K562 (cell line): ENCODE measurements around the gene CFAP58. TPM values are rescaled to one million over a fixed set of nuclear protein-coding genes. Genes with fewer than 3 reads are reported as not detected.

ENCODE experiments used
- ATAC-seq: fragments of 200-7000 bp; cut with Tn5 transposase; 3 replicates; pipeline ENCODE4 v1.9.1; 2020; ENCODE audit warnings: moderate library complexity
- BruUV-seq: library from RNA; stranded (reverse); fragments of 400-500 nt; replicated peaks from 2 replicates; lab custom pipeline; 2021; lab: Mats Ljungman, UMichigan
- CTCF ChIA-PET: fragments of 300-600 bp; formaldehyde crosslinking; extraction: SDS; loops from one replicate; lab custom pipeline; 2021; ENCODE audit warnings: low intra/inter-chr PET ratio; lab: Yijun Ruan, JAX
- POLR2A ChIA-PET: fragments of 300-600, 350-650 bp; sonication (Branson Sonifier 250); formaldehyde crosslinking; extraction: SDS; loops from one replicate; lab custom pipeline; 2021; ENCODE audit warnings: antibody characterized with exemption, inconsistent platforms; lab: Yijun Ruan, JAX
- DNase-seq, 4 experiments: peaks; one replicate each; pipeline versions ENCODE4 v3.0.0 to v3.0.0-alpha.2; 2011 to 2018; ENCODE audit warnings: low spot score in 3 of 4, mixed read lengths in 3 of 4; ENCODE audit errors: extremely low read depth in 1 of 4
- FAIRE-seq: peaks from 2 replicates; lab custom pipeline; 2011; peaks lifted over from hg19 to GRCh38; lab: Jason Lieb, UNC
- H2AFZ ChIP-seq: 2 replicates; pipeline ENCODE4 v1.6.0; 2011; ENCODE audit warnings: low read depth, low read length, control low read depth, inconsistent platforms
- H3K27ac ChIP-seq: fragments of 200-600 bp; 3 replicates; pipeline ENCODE4 v1.8.0; 2011; ENCODE audit warnings: low read depth, mild to moderate bottlenecking, control low read depth, inconsistent platforms, low read length, moderate library complexity, mixed read lengths; ENCODE audit errors: extremely low read depth
- H3K27me3 ChIP-seq, 2 experiments: fragments of 300-600 bp in 1 of 2; 2 replicates in 1 of 2; 3 replicates in 1 of 2; pipeline versions ENCODE4 v1.6.0 to v1.8.0; 2011; ENCODE audit warnings: inconsistent platforms in 2 of 2, low read length in 2 of 2, mild to moderate bottlenecking in 1 of 2, mixed read lengths in 1 of 2, moderate library complexity in 1 of 2; ENCODE audit not compliant: control insufficient read depth in 2 of 2, insufficient read depth in 2 of 2
- H3K36me3 ChIP-seq: fragments of 300-600 bp; 3 replicates; pipeline ENCODE4 v1.8.0; 2011; ENCODE audit warnings: mild to moderate bottlenecking, low read length, inconsistent platforms; ENCODE audit not compliant: control insufficient read depth, insufficient read depth
- H3K4me1 ChIP-seq, 2 experiments: fragments of 200-600 bp in 1 of 2; replicated peaks in 1 of 2; 2 replicates in 1 of 2; 3 replicates in 1 of 2; pipeline versions ENCODE4 v1.5.1 to v1.8.0; 2011; ENCODE audit warnings: inconsistent platforms in 2 of 2, low read length in 2 of 2, mild to moderate bottlenecking in 1 of 2, mixed read lengths in 1 of 2, moderate library complexity in 1 of 2; ENCODE audit not compliant: control insufficient read depth in 2 of 2, insufficient read depth in 2 of 2
- H3K4me2 ChIP-seq: 2 replicates; pipeline ENCODE4 v1.6.1; 2011; ENCODE audit warnings: low read length, control low read depth, inconsistent platforms, mixed read lengths; ENCODE audit not compliant: insufficient read depth
- H3K4me3 ChIP-seq: fragments of 200-600 bp; sonication (generic), shearing (Covaris generic); 2 replicates; pipeline ENCODE4 v1.5.1; 2016; ENCODE audit warnings: control low read depth, inconsistent platforms
- H3K79me2 ChIP-seq: fragments of 200-600 bp; 3 replicates; pipeline ENCODE4 v1.8.0; 2011; ENCODE audit warnings: low read length, inconsistent platforms; ENCODE audit not compliant: control insufficient read depth, insufficient read depth
- H3K9ac ChIP-seq, 2 experiments: 2 replicates each; pipeline versions ENCODE4 v1.6.0 to v1.6.1; 2011; ENCODE audit warnings: low read depth in 2 of 2, low read length in 2 of 2, control low read depth in 1 of 2, inconsistent platforms in 1 of 2, mild to moderate bottlenecking in 1 of 2, mixed read lengths in 1 of 2; ENCODE audit not compliant: insufficient read depth in 1 of 2
- H3K9me1 ChIP-seq: one replicate; pipeline ENCODE4 v1.6.0; 2011; ENCODE audit warnings: inconsistent platforms, mild to moderate bottlenecking, low read length, moderate library complexity; ENCODE audit not compliant: control insufficient read depth, insufficient read depth
- H3K9me3 ChIP-seq: replicated peaks from 2 replicates; pipeline ENCODE4 v1.5.1; 2011; ENCODE audit warnings: low read depth, low read length, inconsistent platforms; ENCODE audit not compliant: control insufficient read depth, insufficient read depth
- H4K20me1 ChIP-seq: replicated peaks from 2 replicates; pipeline ENCODE4 v1.6.1; 2011; ENCODE audit warnings: low read length, inconsistent platforms, mixed read lengths; ENCODE audit not compliant: control insufficient read depth, insufficient read depth
- CHCHD3 ChIP-seq: fragments of 250-450 bp; sonication (Bioruptor Pico); IDR thresholded peaks from 2 replicates; pipeline ENCODE4 v2.1.2; 2022; ENCODE audit warnings: mild to moderate bottlenecking
- DIDO1 ChIP-seq: fragments of 450-650 bp; IDR thresholded peaks from 2 replicates; pipeline ENCODE4 v1.6.1; 2016; ENCODE audit warnings: low read depth, missing biosample characterization, missing genetic modification characterization
- ETV5 ChIP-seq: sonication (generic); formaldehyde crosslinking; IDR thresholded peaks from 2 replicates; pipeline ENCODE4 v1.4.0; 2020; ENCODE audit warnings: low read depth, mild to moderate bottlenecking, missing genetic modification reagents
- FOSL1 ChIP-seq: fragments of 200-800 bp; sonication (Bioruptor generic); conservative IDR thresholded peaks from 2 replicates; pipeline ENCODE4 v1.6.1; 2016; ENCODE audit warnings: missing genetic modification characterization, missing compliant biosample characterization
- HES1 ChIP-seq: fragments of 450-650 bp; IDR thresholded peaks from 2 replicates; pipeline ENCODE4 v1.6.1; 2016; ENCODE audit warnings: low read depth, mild to moderate bottlenecking, moderate library complexity
- L3MBTL2 ChIP-seq: fragments of 450-650 bp; IDR thresholded peaks from 2 replicates; pipeline ENCODE4 v1.6.1; 2016; ENCODE audit warnings: mild to moderate bottlenecking, moderate library complexity
- MYC ChIP-seq, 2 experiments: fragments of 250-450 bp in 1 of 2; sonication (Bioruptor Pico) in 1 of 2; IDR thresholded peaks; 2 replicates each; pipeline versions ENCODE4 v1.5.1 to v1.6.1; 2012 to 2021; ENCODE audit warnings: low read depth in 2 of 2, borderline replicate concordance in 1 of 2, improper control_type of control experiment in 1 of 2, low read length in 1 of 2, mild to moderate bottlenecking in 1 of 2, moderate library complexity in 1 of 2
- NFE2L1 ChIP-seq: fragments of 450-650 bp; IDR thresholded peaks from 2 replicates; pipeline ENCODE4 v1.6.1; 2016; ENCODE audit warnings: missing genetic modification characterization, low read depth, mild to moderate bottlenecking, missing compliant biosample characterization, moderate library complexity, borderline replicate concordance
- NUFIP1 ChIP-seq: fragments of 450-650 bp; IDR thresholded peaks from 2 replicates; pipeline ENCODE4 v1.6.1; 2018; ENCODE audit not compliant: partially characterized antibody
- SMAD3 ChIP-seq: fragments of 450-650 bp; formaldehyde crosslinking; conservative IDR thresholded peaks from 2 replicates; pipeline ENCODE4 v1.4.0; 2020; ENCODE audit warnings: mild to moderate bottlenecking
- TEAD1 ChIP-seq, 2 experiments: fragments of 450-650 bp in 1 of 2; sonication (generic) in 1 of 2; formaldehyde crosslinking; IDR thresholded peaks; 2 replicates each; pipeline versions ENCODE4 v1.4.0 to v1.8.0; 2020 to 2022; ENCODE audit warnings: mild to moderate bottlenecking in 2 of 2, missing genetic modification reagents in 1 of 2
- TEAD4 ChIP-seq, 2 experiments: sonication (generic) in 1 of 2; formaldehyde crosslinking in 1 of 2; IDR thresholded peaks; 2 replicates each; pipeline versions ENCODE4 v1.6.1 to v1.8.0; 2012 to 2022; ENCODE audit warnings: borderline replicate concordance in 1 of 2, inconsistent platforms in 1 of 2, low read length in 1 of 2, mild to moderate bottlenecking in 1 of 2, missing genetic modification reagents in 1 of 2
- TRIM28 ChIP-seq: fragments of 450-650 bp; IDR thresholded peaks from 2 replicates; pipeline ENCODE4 v1.6.1; 2017
- U2AF1 ChIP-seq: fragments of 200-400 bp; formaldehyde crosslinking; optimal IDR thresholded peaks from 2 replicates; pipeline ENCODE3; 2017; ENCODE audit warnings: mild to moderate bottlenecking, low read depth, low read length, moderate library complexity
- ZNF197 ChIP-seq: fragments of 200-800 bp; sonication (Bioruptor generic); IDR thresholded peaks from 2 replicates; pipeline ENCODE4 v1.6.1; 2016; ENCODE audit warnings: low read depth, missing genetic modification characterization, missing compliant biosample characterization
- ZNF217 ChIP-seq: sonication (generic); formaldehyde crosslinking; IDR thresholded peaks from 2 replicates; pipeline ENCODE4 v1.8.0; 2022; ENCODE audit warnings: mild to moderate bottlenecking, missing genetic modification reagents
- ZNF232 ChIP-seq: sonication (generic); formaldehyde crosslinking; IDR thresholded peaks from 2 replicates; pipeline ENCODE4 v1.8.0; 2022; ENCODE audit warnings: mild to moderate bottlenecking, missing genetic modification reagents
- ZNF740 ChIP-seq, 3 experiments: fragments of 200-800 bp in 1 of 3; sonication (Bioruptor generic) in 1 of 3; sonication (generic) in 1 of 3; formaldehyde crosslinking in 1 of 3; IDR thresholded peaks; 2 replicates each; pipeline versions ENCODE4 v1.6.1 to v1.8.0; 2016 to 2022; ENCODE audit warnings: mild to moderate bottlenecking in 2 of 3, missing compliant biosample characterization in 2 of 3, missing genetic modification characterization in 2 of 3, missing genetic modification reagents in 1 of 3
- WGBS: fragments of 100-300 bp; shearing (Covaris generic); methylation state at CpG from one replicate; pipeline ENCODE4 v1.1.6; 2016; ENCODE audit warnings: low coverage, mixed read lengths; ENCODE audit not compliant: insufficient coverage; ENCODE audit errors: missing lambda C conversion rate; 5-methylcytosine and 5-hydroxymethylcytosine counted together
- in situ Hi-C: fragments of 300-500 bp; cut with MboI; formaldehyde crosslinking; loops from 4 replicates; pipeline ENCODE4 v1.15.0; 2018; ENCODE audit warnings: inconsistent platforms, mixed read lengths
- intact Hi-C: fragments of 100-400 bp; cut with micrococcal nuclease; formaldehyde crosslinking; loops from 2 replicates; pipeline ENCODE4 v1.14.2; 2022
- polyA plus RNA-seq, 8 experiments: library from polyadenylated mRNA; depleted of rRNA in 4 of 8; stranded (reverse) in 5 of 8; unstranded in 3 of 8; fragments of >200 nt; fragmentation: Nextera tagmentation in 2 of 8; fragmentation: Illumina TruSeq in 1 of 8; extraction: Ambion mirVana in 2 of 8; extraction: Trizol in 1 of 8; gene quantifications; 2 replicates each; pipeline versions ENCODE4 v1.2.1 to v1.2.3, GENCODE V29; 2011 to 2014; ENCODE audit warnings: inconsistent platforms in 1 of 8, missing spikeins in 1 of 8
- total RNA-seq, 7 experiments: library from RNA; depleted of rRNA in 6 of 7; stranded (reverse); fragments of >200 nt in 6 of 7; fragmentation: Illumina TruSeq in 2 of 7; extraction: Trizol in 2 of 7; gene quantifications; 2 replicates each; pipeline versions ENCODE4 v1.2.1 to v1.2.3, GENCODE V29; 2011 to 2021; ENCODE audit warnings: low replicate concordance in 1 of 7

CFAP58 gene
- total and polyA plus RNA-seq, 9 of the 15 experiments (the other 6 are each of a cell fraction or from before 2014, with no cell fraction given): 0.08 to 2.0 (median 0.71) TPM

GRCh38 chr10:104318810-104319741 is 34.6 kb upstream of the CFAP58 start:
- ChIA-PET CTCF (no interaction called here), POLR2A (no interaction called here)
- BruUV-seq: no TSS peak
- intact Hi-C loops: no loop called here
- H3K4me1 ChIP-seq: no peaks in the 10 kb centered on the region; a peak in 2 of 5 replicates
- H3K4me2 ChIP-seq: no peak overlapping the region
- H4K20me1 ChIP-seq: peaks cover 68% of the 10 kb centered on the region
- ATAC-seq (no peak), DNase-seq (no peak), FAIRE-seq (no peak)
- H3K79me2 ChIP-seq: peaks cover 98% of the 10 kb centered on the region
- no peaks in the 10 kb centered on the region for H3K27me3 ChIP-seq
- no peak overlapping the region for H2AFZ ChIP-seq
- H3K9ac ChIP-seq: no peak overlapping the region
- H3K4me3 ChIP-seq: no peak overlapping the region
- no peaks in the 10 kb centered on the region for H3K9me3 ChIP-seq
- H3K9me1 ChIP-seq: peaks cover 15% of the 10 kb centered on the region
- WGBS: 86% methylated on average over 14 of the region's 19 CpGs
- H3K27ac ChIP-seq: no peak overlapping the region
- H3K36me3 ChIP-seq: peaks cover 74% of the 10 kb centered on the region; the same call in 2 of the 3 replicates
- in situ Hi-C loops: no loop called here
- TF ChIP-seq DIDO1 (tag): no peak
- no peak for TF ChIP-seq TEAD1 (CRISPR knock-in tag; IDR thresholded peaks at IDR 0.05)
- no peak for TF ChIP-seq ZNF232 (CRISPR knock-in tag)
- TF ChIP-seq MYC (IDR thresholded peaks at IDR 0.05; ENCODE audit: low read depth, low read length): no peak
- TF ChIP-seq MYC (CRISPR knock-in tag; IDR thresholded peaks at IDR 0.05; ENCODE audit: borderline replicate concordance, low read depth): no peak
- TF ChIP-seq ZNF217 (CRISPR knock-in tag): no peak
- no peak for TF ChIP-seq SMAD3 (CRISPR knock-in tag)
- no peak for TF ChIP-seq HES1
- no peak for TF ChIP-seq TRIM28
- no peak for TF ChIP-seq NFE2L1 (tag)
- no peak for TF ChIP-seq CHCHD3
- no peak for TF ChIP-seq ZNF197
- no peak for TF ChIP-seq L3MBTL2
- TF ChIP-seq ZNF740 (CRISPR knock-in tag; IDR thresholded peaks at IDR 0.05): no peak
- no peak for TF ChIP-seq ZNF740 (tag; IDR thresholded peaks at IDR 0.05)
- no peak for TF ChIP-seq U2AF1
- no peak for TF ChIP-seq FOSL1 (tag)
- no peak for TF ChIP-seq NUFIP1
- TF ChIP-seq ETV5 (CRISPR knock-in tag): no peak
- no peak for TF ChIP-seq TEAD4 (IDR thresholded peaks at IDR 0.05; ENCODE audit: low read length)
- no peak for TF ChIP-seq TEAD4 (CRISPR knock-in tag; IDR thresholded peaks at IDR 0.05; ENCODE audit: borderline replicate concordance)
